Measurements from ENCODE around the gene MAGI2. TPM values are rescaled to one million over a fixed set of nuclear protein-coding genes. Genes with fewer than 3 reads are reported as not detected.

MAGI2 gene
- total and polyA plus RNA-seq, 4 donors, result 0.37 to 4.1 (median 1.4) TPM

- TF ChIP-seq REST (IDR thresholded peaks at IDR 0.05) (no peak), TAF1 (conservative IDR thresholded peaks at IDR 0.05) (no peak), SP1 (IDR thresholded peaks at IDR 0.05) (no peak)
Measured at GRCh38 chr7:78191475-78192079, 1261.9 kb downstream of the MAGI2 start (continued).

GRCh38 chr7:78189762-78190161 lies 1263.7 kb downstream of the MAGI2 start:
- Histone ChIP-seq H3K4me3 (ENCODE audit: low read depth in 1 of 3, low read length in 3 of 3) (no peak overlapping the region), H3K9me3 (ENCODE audit: control insufficient read depth in 4 of 4, low read length in 3 of 4) (no peaks in the 10 kb centered on the region), H3K4me1 (ENCODE audit: control insufficient read depth in 4 of 4, insufficient read depth in 4 of 4, low read length in 3 of 4) (no peaks in the 10 kb centered on the region), H3K27ac (ENCODE audit: low read depth in 1 of 2, low read length in 2 of 2) (no peak overlapping the region), H3K36me3 (ENCODE audit: control insufficient read depth in 4 of 4, insufficient read depth in 3 of 4, low read depth in 1 of 4, low read length in 3 of 4) (no peaks in the 10 kb centered on the region), H3K27me3 (ENCODE audit: control insufficient read depth in 4 of 4, insufficient read depth in 4 of 4, low read length in 3 of 4) (no peaks in the 10 kb centered on the region), H3K9ac (ENCODE audit: low read depth in 1 of 2, low read length in 2 of 2) (no peak overlapping the region)
- TF ChIP-seq YY1 (IDR thresholded peaks at IDR 0.05), result no peak
- no peak for TF ChIP-seq FOXA1 (IDR thresholded peaks at IDR 0.05)
- TF ChIP-seq TAF1 (conservative IDR thresholded peaks at IDR 0.05), result no peak
- TF ChIP-seq NR2F2 (IDR thresholded peaks at IDR 0.05), result no peak
- no peak for TF ChIP-seq RAD21 (IDR thresholded peaks at IDR 0.05)
- no peak for TF ChIP-seq RXRA (IDR thresholded peaks at IDR 0.05)
- no peak for TF ChIP-seq CTCF (IDR thresholded peaks at IDR 0.05; ENCODE audit: low read depth, low read length, missing input control)
- no peak for TF ChIP-seq HNF4G (IDR thresholded peaks at IDR 0.05)
- TF ChIP-seq HNF4A (conservative IDR thresholded peaks at IDR 0.05), result no peak
- no peak for TF ChIP-seq ATF3 (IDR thresholded peaks at IDR 0.05)
- TF ChIP-seq FOXA2 (IDR thresholded peaks at IDR 0.05), result no peak
- no peak for TF ChIP-seq JUND (IDR thresholded peaks at IDR 0.05)
- TF ChIP-seq MAX (IDR thresholded peaks at IDR 0.05), result no peak
- no peak for TF ChIP-seq REST (IDR thresholded peaks at IDR 0.05)
- DNase-seq (ENCODE audit: low spot score), result no peak

All from liver (tissue), 9 donors.